Measurements from ENCODE around the gene POLG. TPM values are rescaled to one million over a fixed set of nuclear protein-coding genes. Genes with fewer than 3 reads are reported as not detected.

The POLG gene
- total RNA-seq, 1 donor from 2014 or later: 144 TPM

DNA sequence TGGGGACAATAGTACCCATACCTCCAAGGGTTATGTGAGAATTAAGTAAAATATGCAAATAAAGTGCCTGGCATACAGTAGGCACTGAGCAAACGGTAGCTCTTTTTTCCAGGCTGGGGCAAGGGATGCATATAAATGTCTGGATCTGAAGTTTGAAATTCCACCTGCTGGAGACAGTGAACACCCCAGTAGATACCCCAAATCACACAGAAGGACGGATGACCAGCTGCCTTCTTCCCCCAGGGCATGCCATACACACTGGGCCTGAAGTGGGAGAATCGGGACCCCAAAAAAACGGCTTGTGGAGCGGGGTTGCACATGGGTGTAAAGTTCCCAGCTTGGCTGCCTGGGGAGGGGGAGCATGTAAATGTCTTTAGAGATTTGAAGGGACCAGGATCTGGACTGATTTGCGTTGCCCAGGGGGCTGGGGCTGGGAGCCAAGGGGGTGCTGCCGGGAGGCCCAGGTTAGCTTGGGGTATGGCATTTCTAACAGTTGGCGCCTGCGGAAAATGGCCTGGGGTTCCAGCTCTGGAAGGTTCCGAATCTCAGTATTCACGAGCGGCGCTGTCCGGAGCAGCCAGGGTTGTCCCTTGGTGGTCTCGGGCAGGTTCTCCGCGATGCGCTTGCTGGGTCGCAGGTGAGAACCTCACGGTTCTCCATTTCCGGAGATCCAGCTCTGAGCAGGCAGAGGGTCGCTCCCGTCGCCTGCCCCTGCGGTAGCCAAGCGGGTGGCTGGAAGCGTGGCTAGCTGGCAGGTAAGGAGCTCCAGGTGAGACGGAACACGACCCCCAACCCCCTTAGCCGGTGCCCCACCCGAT, 42.6 kb upstream of the POLG start:
- Mint-ChIP-seq H3K27ac (no peak overlapping the region), H3K9me3 (no peaks in the 10 kb centered on the region), H3K4me3 (peak overlapping the region; percentile 32), H3K36me3 (ENCODE audit: low read depth) (no peaks in the 10 kb centered on the region), H3K27me3 (peaks cover 60% of the 10 kb centered on the region), H3K4me1 (peaks cover 15% of the 10 kb centered on the region)
- ChIA-PET POLR2A (interaction anchor here (0.7 to 1.4 kb wide), 2 partner anchors 17 to 22 kb away, joined by 3 read pairs; no protein-coding TSS in a partner anchor), CTCF (interaction anchor here (3.7 kb wide), 1 partner anchor 19 kb away, joined by 18 read pairs; no protein-coding TSS in a partner anchor)
- TF ChIP-seq, protein P1, sequence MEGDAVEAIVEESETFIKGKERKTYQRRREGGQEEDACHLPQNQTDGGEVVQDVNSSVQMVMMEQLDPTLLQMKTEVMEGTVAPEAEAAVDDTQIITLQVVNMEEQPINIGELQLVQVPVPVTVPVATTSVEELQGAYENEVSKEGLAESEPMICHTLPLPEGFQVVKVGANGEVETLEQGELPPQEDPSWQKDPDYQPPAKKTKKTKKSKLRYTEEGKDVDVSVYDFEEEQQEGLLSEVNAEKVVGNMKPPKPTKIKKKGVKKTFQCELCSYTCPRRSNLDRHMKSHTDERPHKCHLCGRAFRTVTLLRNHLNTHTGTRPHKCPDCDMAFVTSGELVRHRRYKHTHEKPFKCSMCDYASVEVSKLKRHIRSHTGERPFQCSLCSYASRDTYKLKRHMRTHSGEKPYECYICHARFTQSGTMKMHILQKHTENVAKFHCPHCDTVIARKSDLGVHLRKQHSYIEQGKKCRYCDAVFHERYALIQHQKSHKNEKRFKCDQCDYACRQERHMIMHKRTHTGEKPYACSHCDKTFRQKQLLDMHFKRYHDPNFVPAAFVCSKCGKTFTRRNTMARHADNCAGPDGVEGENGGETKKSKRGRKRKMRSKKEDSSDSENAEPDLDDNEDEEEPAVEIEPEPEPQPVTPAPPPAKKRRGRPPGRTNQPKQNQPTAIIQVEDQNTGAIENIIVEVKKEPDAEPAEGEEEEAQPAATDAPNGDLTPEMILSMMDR (IDR thresholded peaks at IDR 0.05): no peak
- DNase-seq: no peak
- ATAC-seq (ENCODE audit: low read depth): no peak
- intact Hi-C loops (cut with micrococcal nuclease): no loop called here

DNA sequence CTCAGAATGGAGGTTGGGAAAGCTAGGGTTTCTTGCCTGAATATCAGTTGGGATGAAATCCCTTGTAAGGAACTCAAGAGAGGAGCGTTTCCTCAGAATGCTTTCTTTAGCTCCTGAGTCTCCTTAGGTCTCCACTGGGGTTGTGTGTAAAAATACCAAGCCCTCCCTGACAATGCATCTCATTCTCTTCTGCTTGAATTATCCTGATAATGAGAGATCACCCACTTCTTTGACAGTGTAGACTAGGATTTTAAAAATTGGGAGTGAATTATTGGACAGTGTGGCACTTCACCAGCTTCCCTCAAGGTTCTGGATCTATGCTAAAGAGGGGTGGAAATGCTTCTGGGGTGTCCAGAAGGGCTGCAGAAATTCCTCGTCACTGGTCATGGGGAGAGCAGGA, 41.8 kb upstream of the POLG start:
- no peak for DNase-seq
- H3K36me3 Mint-ChIP-seq (ENCODE audit: low read depth): no peaks in the 10 kb centered on the region
- CTCF ChIA-PET: interaction anchor here (1.2 to 3.7 kb wide), 2 partner anchors 18 to 25 kb away, joined by 3 to 18 read pairs; no protein-coding TSS in a partner anchor
- TF ChIP-seq, protein P1 (IDR thresholded peaks at IDR 0.05): no peak
- POLR2A ChIA-PET: no interaction called here
- no peak overlapping the region for H3K4me3 Mint-ChIP-seq
- no peak overlapping the region for H3K27ac Mint-ChIP-seq
- ATAC-seq (ENCODE audit: low read depth): no peak
- peaks cover 16% of the 10 kb centered on the region for H3K4me1 Mint-ChIP-seq
- no peaks in the 10 kb centered on the region for H3K9me3 Mint-ChIP-seq
- intact Hi-C loops (cut with micrococcal nuclease): no loop called here
- H3K27me3 Mint-ChIP-seq: peaks cover 64% of the 10 kb centered on the region

DNA sequence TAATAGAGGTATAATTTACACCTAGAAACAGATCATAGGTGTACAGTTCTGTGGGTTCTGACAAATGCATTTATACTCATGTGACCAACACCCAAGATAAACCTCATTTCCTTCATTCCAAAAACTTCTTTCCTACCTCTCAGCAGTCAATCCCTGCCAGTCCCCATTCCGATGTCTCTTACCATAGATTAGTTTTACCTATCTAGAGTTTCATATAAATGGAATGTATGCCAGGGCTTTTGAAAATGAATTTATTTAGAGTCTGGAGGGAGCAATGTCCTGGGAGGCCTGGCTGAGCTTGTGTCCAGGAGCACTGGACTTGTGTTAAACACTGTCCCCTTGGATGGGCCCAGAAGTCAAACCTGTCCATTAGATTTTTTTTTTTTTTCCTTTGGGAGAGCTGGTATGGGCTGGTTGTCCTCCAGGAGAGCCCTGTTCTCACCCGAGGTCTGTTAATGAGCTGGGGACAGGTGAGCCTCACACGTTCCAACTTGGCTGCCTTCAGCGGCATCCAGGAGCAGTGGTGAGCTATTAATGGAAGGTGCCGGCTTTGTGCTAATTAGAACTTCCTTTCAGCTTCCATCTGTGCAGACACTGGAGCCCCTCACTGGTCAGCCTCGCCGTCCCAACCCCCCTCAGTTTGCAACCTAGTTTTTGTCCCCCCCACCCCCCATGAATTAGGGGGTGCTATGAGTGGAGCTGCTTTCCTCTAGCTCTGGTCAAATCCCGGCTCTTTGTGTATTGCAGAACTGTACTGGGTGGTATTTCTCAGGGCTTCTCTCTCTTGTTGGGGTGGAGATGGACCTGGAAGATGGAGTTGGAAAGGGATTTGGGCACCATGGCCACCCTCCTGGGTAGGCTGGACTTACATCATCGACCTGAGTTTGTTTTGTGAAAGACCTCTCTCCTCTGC, 40.7 kb upstream of the POLG start:
- intact Hi-C loops (cut with micrococcal nuclease): no loop called here
- no peak overlapping the region for H3K4me3 Mint-ChIP-seq
- POLR2A ChIA-PET: no interaction called here

DNA sequence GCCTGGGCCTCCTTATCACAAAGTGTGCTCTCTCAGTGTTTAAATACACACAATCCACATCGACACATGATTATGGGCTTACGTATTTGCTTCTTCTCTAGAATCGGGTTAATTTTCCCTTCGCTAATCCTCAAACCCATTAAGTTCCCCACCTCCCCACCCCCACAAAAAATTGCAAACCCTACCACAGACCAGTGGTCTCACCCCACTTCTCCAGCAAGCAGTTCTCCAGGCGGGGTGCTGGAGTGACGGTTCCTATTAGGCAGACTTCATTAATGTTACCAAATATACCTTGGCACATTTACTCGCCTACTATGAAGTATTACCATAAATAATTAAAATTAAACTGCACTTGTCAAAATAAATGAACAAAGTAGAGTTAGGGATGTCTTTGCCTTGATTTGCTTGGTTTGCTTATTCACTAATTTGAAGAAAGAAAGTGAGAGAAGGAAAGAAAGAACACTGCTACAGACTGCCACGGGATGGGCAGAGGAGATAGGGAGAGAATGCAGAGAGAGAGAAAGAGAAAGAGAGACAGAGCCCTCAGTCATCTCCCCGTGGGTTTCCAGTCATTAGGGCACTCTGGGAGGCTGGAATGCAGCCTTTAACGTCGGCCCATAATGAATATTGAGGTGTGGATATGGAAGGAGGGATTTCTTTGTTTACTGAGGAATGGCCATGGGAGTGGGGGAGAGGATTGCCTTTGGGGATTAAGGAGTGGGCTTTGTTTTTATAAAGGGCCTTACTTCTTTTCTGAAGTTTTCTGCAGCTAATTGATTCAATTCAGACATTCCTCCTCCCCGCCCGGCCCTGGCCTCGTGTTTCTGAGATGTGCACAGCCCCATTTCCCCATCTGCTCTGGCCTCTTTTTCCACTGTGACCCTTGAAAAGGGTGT, 39.7 kb upstream of the POLG start:
- Mint-ChIP-seq H3K27me3 (peaks cover 67% of the 10 kb centered on the region), H3K9me3 (no peaks in the 10 kb centered on the region), H3K4me1 (peaks cover 21% of the 10 kb centered on the region), H3K4me3 (no peak overlapping the region), H3K27ac (no peak overlapping the region), H3K36me3 (ENCODE audit: low read depth) (no peaks in the 10 kb centered on the region)
- POLR2A ChIA-PET: no interaction called here
- TF ChIP-seq, protein P1 (IDR thresholded peaks at IDR 0.05): no peak
- ATAC-seq (ENCODE audit: low read depth) (no peak), DNase-seq (no peak)
- CTCF ChIA-PET: no interaction called here
- intact Hi-C loops (cut with micrococcal nuclease): no loop called here

More for the DNA sequence above, 40.7 kb upstream of the POLG start:
- Mint-ChIP-seq H3K4me1 (peaks cover 16% of the 10 kb centered on the region), H3K9me3 (no peaks in the 10 kb centered on the region), H3K27ac (no peak overlapping the region), H3K36me3 (ENCODE audit: low read depth) (no peaks in the 10 kb centered on the region), H3K27me3 (peaks cover 65% of the 10 kb centered on the region)
- TF ChIP-seq, protein P1 (IDR thresholded peaks at IDR 0.05): no peak
- ATAC-seq (ENCODE audit: low read depth) (no peak), DNase-seq (no peak)
- CTCF ChIA-PET: interaction anchor here (1.2 to 3.7 kb wide), 2 partner anchors 17 to 26 kb away, joined by 3 to 18 read pairs; no protein-coding TSS in a partner anchor
